K562 (cell line): ENCODE measurements around the gene SIRT2. TPM values are rescaled to one million over a fixed set of nuclear protein-coding genes. Genes with fewer than 3 reads are reported as not detected.

ENCODE experiments used
- C11orf30 ChIP-seq: fragments of 450-650 bp; IDR thresholded peaks from 2 replicates; pipeline ENCODE4 v1.6.1; 2016; ENCODE audit warnings: low read depth, mild to moderate bottlenecking
- CC2D1A ChIP-seq: fragments of 450-650 bp; IDR thresholded peaks from 2 replicates; pipeline ENCODE4 v1.6.1; 2017; ENCODE audit warnings: mild to moderate bottlenecking
- FOXJ3 ChIP-seq: sonication (generic); formaldehyde crosslinking; IDR thresholded peaks from 2 replicates; pipeline ENCODE4 v1.4.0; 2020; ENCODE audit warnings: mild to moderate bottlenecking, missing genetic modification reagents
- FOXK1 ChIP-seq: sonication (generic); formaldehyde crosslinking; IDR thresholded peaks from 2 replicates; pipeline ENCODE4 v1.8.0; 2022; ENCODE audit warnings: missing genetic modification reagents, mild to moderate bottlenecking, borderline replicate concordance
- JUN ChIP-seq, 2 experiments: sonication (generic) in 1 of 2; formaldehyde crosslinking in 1 of 2; IDR thresholded peaks; 2 replicates each; pipeline versions ENCODE4 v1.6.1 to v1.8.0; 2012 to 2022; ENCODE audit warnings: borderline replicate concordance in 2 of 2, mild to moderate bottlenecking in 2 of 2, improper control_type of control experiment in 1 of 2, low read depth in 1 of 2, low read length in 1 of 2, missing genetic modification reagents in 1 of 2
- MAFG ChIP-seq: fragments of 450-650 bp; conservative IDR thresholded peaks from 2 replicates; pipeline ENCODE4 v1.6.1; 2016; ENCODE audit warnings: missing genetic modification characterization, missing compliant biosample characterization
- NR2C2 ChIP-seq, 2 experiments: fragments of 200-800 bp in 1 of 2; sonication (Bioruptor generic) in 1 of 2; sonication (generic) in 1 of 2; formaldehyde crosslinking in 1 of 2; IDR thresholded peaks; 2 replicates each; pipeline versions ENCODE4 v1.6.1 to v1.8.0; 2016 to 2022; ENCODE audit warnings: mild to moderate bottlenecking in 1 of 2, missing compliant biosample characterization in 1 of 2, missing genetic modification characterization in 1 of 2, missing genetic modification reagents in 1 of 2
- SIRT6 ChIP-seq: IDR thresholded peaks from one replicate; pipeline ENCODE4 v1.6.1; 2012; ENCODE audit warnings: low read depth, mild to moderate bottlenecking, control low read depth, inconsistent platforms, low read length, moderate library complexity
- STAT5A ChIP-seq: IDR thresholded peaks from 2 replicates; pipeline ENCODE4 v1.6.1; 2012; ENCODE audit warnings: low read length, inconsistent platforms, borderline replicate concordance
- ZNF197 ChIP-seq: fragments of 200-800 bp; sonication (Bioruptor generic); IDR thresholded peaks from 2 replicates; pipeline ENCODE4 v1.6.1; 2016; ENCODE audit warnings: low read depth, missing genetic modification characterization, missing compliant biosample characterization
- ZNF780A ChIP-seq: fragments of 250-450 bp; sonication (Bioruptor Pico); IDR thresholded peaks from 2 replicates; pipeline ENCODE4 v1.5.0; 2021; ENCODE audit warnings: mild to moderate bottlenecking
- polyA plus RNA-seq, 8 experiments: library from polyadenylated mRNA; depleted of rRNA in 4 of 8; stranded (reverse) in 5 of 8; unstranded in 3 of 8; fragments of >200 nt; fragmentation: Nextera tagmentation in 2 of 8; fragmentation: Illumina TruSeq in 1 of 8; extraction: Ambion mirVana in 2 of 8; extraction: Trizol in 1 of 8; gene quantifications; 2 replicates each; pipeline versions ENCODE4 v1.2.1 to v1.2.3, GENCODE V29; 2011 to 2014; ENCODE audit warnings: inconsistent platforms in 1 of 8, missing spikeins in 1 of 8
- total RNA-seq, 7 experiments: library from RNA; depleted of rRNA in 6 of 7; stranded (reverse); fragments of >200 nt in 6 of 7; fragmentation: Illumina TruSeq in 2 of 7; extraction: Trizol in 2 of 7; gene quantifications; 2 replicates each; pipeline versions ENCODE4 v1.2.1 to v1.2.3, GENCODE V29; 2011 to 2021; ENCODE audit warnings: low replicate concordance in 1 of 7
- TF ChIP-seq, protein P1 (sequence below): fragments of 450-650 bp; conservative IDR thresholded peaks from 2 replicates; pipeline ENCODE4 v1.6.1; 2016; ENCODE audit warnings: missing genetic modification characterization, low read depth, mild to moderate bottlenecking, missing compliant biosample characterization, moderate library complexity
- TF ChIP-seq, protein P2 (sequence below), 2 experiments: IDR thresholded peaks; 2 replicates each; pipeline ENCODE4 v1.6.1; 2012; ENCODE audit warnings: improper control_type of control experiment in 2 of 2, low read depth in 2 of 2, low read length in 2 of 2, borderline replicate concordance in 1 of 2
- TF ChIP-seq, protein P3 (sequence below): fragments of 200-800 bp; sonication (Bioruptor generic); IDR thresholded peaks from 2 replicates; pipeline ENCODE4 v1.6.1; 2017; ENCODE audit warnings: missing genetic modification characterization, missing compliant biosample characterization
- TF ChIP-seq, protein P4 (sequence below): fragments of 250-450 bp; sonication (Bioruptor Pico); IDR thresholded peaks from 2 replicates; pipeline ENCODE4 v1.5.0; 2020; ENCODE audit warnings: mild to moderate bottlenecking
- TF ChIP-seq, protein P5 (sequence below): fragments of 450-650 bp; IDR thresholded peaks from 2 replicates; pipeline ENCODE4 v1.6.1; 2016
- TF ChIP-seq, protein P6 (sequence below): fragments of 450-650 bp; formaldehyde crosslinking; IDR thresholded peaks from 2 replicates; pipeline ENCODE4 v1.4.0; 2020; ENCODE audit warnings: mild to moderate bottlenecking, moderate library complexity

Gene SIRT2
- total and polyA plus RNA-seq, 9 of the 15 experiments (the other 6 are each of a cell fraction or from before 2014, with no cell fraction given): 2.3 to 35.2 (median 22.9) TPM

DNA sequence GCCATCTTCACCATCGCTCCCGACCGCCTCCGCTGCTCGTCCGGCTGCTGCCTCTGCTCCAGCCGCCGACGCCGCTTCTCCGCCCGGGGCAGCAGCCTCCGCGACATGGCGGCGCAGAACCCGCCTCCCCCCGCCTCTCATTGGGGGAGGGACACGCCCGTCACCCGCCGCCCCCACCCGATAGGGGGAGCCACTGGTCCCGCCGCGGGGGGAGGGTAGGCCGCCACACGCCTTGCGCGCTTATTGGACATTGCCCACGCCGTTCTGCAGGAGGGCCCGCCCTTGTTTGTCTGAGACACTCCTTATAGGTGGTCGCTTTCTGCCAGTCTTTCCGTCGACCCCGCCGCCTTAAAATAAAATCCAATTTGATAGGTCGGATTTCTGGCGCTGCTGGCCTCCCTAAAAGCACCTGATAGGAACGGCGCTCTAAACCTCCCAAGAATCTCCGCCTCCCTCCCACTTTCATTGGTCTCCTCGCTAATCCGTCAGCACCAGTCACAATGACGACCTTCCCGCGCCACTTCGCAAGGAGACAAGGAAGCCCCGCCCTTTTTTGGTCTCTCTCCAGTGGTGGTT is 49.5 kb downstream of the SIRT2 start, which contains the start of gene HNRNPL (continued):
- TF ChIP-seq, protein P1, sequence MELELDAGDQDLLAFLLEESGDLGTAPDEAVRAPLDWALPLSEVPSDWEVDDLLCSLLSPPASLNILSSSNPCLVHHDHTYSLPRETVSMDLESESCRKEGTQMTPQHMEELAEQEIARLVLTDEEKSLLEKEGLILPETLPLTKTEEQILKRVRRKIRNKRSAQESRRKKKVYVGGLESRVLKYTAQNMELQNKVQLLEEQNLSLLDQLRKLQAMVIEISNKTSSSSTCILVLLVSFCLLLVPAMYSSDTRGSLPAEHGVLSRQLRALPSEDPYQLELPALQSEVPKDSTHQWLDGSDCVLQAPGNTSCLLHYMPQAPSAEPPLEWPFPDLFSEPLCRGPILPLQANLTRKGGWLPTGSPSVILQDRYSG (tag): no peak
- no peak for TF ChIP-seq SIRT6
- peak; percentile 82 for TF ChIP-seq C11orf30
- no peak for TF ChIP-seq FOXK1 (CRISPR knock-in tag)
- TF ChIP-seq ZNF197 (CRISPR knock-in tag): no peak
- no peak for TF ChIP-seq ZNF780A (CRISPR knock-in tag)
- TF ChIP-seq, protein P2, sequence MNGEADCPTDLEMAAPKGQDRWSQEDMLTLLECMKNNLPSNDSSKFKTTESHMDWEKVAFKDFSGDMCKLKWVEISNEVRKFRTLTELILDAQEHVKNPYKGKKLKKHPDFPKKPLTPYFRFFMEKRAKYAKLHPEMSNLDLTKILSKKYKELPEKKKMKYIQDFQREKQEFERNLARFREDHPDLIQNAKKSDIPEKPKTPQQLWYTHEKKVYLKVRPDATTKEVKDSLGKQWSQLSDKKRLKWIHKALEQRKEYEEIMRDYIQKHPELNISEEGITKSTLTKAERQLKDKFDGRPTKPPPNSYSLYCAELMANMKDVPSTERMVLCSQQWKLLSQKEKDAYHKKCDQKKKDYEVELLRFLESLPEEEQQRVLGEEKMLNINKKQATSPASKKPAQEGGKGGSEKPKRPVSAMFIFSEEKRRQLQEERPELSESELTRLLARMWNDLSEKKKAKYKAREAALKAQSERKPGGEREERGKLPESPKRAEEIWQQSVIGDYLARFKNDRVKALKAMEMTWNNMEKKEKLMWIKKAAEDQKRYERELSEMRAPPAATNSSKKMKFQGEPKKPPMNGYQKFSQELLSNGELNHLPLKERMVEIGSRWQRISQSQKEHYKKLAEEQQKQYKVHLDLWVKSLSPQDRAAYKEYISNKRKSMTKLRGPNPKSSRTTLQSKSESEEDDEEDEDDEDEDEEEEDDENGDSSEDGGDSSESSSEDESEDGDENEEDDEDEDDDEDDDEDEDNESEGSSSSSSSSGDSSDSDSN (IDR thresholded peaks at IDR 0.05; ENCODE audit: borderline replicate concordance in 1 of 2, low read depth in 2 of 2, low read length in 2 of 2): no peak; a peak in 1 of 4 replicates
- TF ChIP-seq, protein P3, sequence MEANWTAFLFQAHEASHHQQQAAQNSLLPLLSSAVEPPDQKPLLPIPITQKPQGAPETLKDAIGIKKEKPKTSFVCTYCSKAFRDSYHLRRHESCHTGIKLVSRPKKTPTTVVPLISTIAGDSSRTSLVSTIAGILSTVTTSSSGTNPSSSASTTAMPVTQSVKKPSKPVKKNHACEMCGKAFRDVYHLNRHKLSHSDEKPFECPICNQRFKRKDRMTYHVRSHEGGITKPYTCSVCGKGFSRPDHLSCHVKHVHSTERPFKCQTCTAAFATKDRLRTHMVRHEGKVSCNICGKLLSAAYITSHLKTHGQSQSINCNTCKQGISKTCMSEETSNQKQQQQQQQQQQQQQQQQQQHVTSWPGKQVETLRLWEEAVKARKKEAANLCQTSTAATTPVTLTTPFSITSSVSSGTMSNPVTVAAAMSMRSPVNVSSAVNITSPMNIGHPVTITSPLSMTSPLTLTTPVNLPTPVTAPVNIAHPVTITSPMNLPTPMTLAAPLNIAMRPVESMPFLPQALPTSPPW: peak; percentile 98
- no peak for TF ChIP-seq STAT5A
- TF ChIP-seq, protein P4, sequence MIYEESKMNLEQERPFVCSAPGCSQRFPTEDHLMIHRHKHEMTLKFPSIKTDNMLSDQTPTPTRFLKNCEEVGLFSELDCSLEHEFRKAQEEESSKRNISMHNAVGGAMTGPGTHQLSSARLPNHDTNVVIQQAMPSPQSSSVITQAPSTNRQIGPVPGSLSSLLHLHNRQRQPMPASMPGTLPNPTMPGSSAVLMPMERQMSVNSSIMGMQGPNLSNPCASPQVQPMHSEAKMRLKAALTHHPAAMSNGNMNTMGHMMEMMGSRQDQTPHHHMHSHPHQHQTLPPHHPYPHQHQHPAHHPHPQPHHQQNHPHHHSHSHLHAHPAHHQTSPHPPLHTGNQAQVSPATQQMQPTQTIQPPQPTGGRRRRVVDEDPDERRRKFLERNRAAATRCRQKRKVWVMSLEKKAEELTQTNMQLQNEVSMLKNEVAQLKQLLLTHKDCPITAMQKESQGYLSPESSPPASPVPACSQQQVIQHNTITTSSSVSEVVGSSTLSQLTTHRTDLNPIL: no peak
- TF ChIP-seq, protein P5, sequence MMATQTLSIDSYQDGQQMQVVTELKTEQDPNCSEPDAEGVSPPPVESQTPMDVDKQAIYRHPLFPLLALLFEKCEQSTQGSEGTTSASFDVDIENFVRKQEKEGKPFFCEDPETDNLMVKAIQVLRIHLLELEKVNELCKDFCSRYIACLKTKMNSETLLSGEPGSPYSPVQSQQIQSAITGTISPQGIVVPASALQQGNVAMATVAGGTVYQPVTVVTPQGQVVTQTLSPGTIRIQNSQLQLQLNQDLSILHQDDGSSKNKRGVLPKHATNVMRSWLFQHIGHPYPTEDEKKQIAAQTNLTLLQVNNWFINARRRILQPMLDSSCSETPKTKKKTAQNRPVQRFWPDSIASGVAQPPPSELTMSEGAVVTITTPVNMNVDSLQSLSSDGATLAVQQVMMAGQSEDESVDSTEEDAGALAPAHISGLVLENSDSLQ: peak; percentile 100
- TF ChIP-seq JUN (IDR thresholded peaks at IDR 0.05; ENCODE audit: borderline replicate concordance, low read depth, low read length): no peak
- TF ChIP-seq JUN (CRISPR knock-in tag; IDR thresholded peaks at IDR 0.05; ENCODE audit: borderline replicate concordance): no peak
- TF ChIP-seq NR2C2 (CRISPR knock-in tag; IDR thresholded peaks at IDR 0.05): peak; percentile 74; the same call in 1 of the 2 replicates
- TF ChIP-seq NR2C2 (tag; IDR thresholded peaks at IDR 0.05): peak; percentile 93
- TF ChIP-seq, protein P6, sequence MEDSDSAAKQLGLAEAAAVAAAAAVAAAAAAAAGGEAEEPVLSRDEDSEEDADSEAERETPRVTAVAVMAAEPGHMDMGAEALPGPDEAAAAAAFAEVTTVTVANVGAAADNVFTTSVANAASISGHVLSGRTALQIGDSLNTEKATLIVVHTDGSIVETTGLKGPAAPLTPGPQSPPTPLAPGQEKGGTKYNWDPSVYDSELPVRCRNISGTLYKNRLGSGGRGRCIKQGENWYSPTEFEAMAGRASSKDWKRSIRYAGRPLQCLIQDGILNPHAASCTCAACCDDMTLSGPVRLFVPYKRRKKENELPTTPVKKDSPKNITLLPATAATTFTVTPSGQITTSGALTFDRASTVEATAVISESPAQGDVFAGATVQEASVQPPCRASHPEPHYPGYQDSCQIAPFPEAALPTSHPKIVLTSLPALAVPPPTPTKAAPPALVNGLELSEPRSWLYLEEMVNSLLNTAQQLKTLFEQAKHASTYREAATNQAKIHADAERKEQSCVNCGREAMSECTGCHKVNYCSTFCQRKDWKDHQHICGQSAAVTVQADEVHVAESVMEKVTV: no peak
- TF ChIP-seq CC2D1A: no peak
- TF ChIP-seq MAFG (tag): no peak
- no peak for TF ChIP-seq FOXJ3 (CRISPR knock-in tag)
